ENCODE measurements around the gene CNGA3. TPM values are rescaled to one million over a fixed set of nuclear protein-coding genes. Genes with fewer than 3 reads are reported as not detected.

CNGA3 gene
- polyA plus RNA-seq, 4 donors = not detected

GRCh38 chr2:98324181-98324580, 22.1 kb upstream of the CNGA3 start:
- no peak for DNase-seq (ENCODE audit: low read depth in 4 of 4, low spot score in 3 of 4)

- DNase-seq (ENCODE audit: low read depth in 4 of 4, low spot score in 3 of 4) = no peak
Measured at GRCh38 chr2:98327776-98328175, 18.5 kb upstream of the CNGA3 start.

GRCh38 chr2:98329549-98329948, 16.7 kb upstream of the CNGA3 start:
- no peak for DNase-seq (ENCODE audit: low read depth in 4 of 4, low spot score in 3 of 4)

- no peak for DNase-seq (ENCODE audit: low read depth in 4 of 4, low spot score in 3 of 4)
Measured at GRCh38 chr2:98332989-98333388, 13.3 kb upstream of the CNGA3 start.

DNA sequence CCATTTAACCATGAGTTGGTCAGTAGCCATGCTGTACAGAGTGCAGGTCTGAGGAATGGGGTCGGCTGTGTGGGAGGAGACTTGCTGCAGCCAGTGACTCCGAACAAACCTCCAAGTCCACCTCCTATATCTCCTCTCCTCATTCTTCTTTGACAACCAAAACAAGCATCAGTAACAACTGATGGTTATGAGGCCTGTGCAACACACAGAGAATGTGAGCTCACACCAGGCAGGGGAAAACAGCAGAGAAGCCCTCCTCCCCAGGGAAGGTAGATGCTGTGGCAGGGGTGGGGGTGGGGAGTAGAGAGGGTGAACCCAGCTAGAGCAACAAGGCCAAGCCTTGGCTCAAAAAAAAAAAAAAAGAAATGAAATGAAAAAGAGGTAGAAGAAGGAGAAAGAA, 12.3 kb upstream of the CNGA3 start:
- DNase-seq (ENCODE audit: low read depth in 4 of 4, low spot score in 3 of 4) = no peak

DNA sequence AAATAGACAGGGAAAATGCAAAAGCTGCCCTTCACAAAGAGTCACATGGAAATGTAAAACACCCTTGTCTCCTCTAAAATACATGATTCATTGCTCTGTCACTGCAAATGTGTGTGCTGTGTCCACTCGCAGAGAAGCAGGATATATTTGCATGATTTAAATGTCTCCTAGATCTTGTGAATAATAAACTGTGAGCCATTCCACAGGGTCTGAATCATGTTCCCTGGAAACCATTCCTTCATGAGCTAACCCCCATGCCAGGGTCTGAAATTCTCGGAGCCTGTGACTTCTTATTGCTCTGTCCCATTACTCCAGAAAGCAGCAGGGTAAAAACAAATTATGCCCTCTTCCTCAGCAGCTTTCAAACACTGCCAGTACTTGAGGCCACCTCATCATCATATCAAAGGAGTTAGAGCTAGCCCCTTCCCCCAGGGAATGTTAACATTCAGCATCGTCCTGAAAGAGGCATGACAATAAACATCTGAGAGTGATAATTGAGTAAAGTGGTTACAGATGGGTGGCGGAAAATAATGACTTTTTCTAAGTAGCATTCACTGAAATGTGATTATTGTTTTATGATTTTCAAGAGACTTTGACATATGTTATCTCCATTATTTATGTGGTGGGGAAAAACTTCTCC, 11.7 kb upstream of the CNGA3 start:
- DNase-seq (ENCODE audit: low read depth in 4 of 4, low spot score in 3 of 4) = no peak

DNA sequence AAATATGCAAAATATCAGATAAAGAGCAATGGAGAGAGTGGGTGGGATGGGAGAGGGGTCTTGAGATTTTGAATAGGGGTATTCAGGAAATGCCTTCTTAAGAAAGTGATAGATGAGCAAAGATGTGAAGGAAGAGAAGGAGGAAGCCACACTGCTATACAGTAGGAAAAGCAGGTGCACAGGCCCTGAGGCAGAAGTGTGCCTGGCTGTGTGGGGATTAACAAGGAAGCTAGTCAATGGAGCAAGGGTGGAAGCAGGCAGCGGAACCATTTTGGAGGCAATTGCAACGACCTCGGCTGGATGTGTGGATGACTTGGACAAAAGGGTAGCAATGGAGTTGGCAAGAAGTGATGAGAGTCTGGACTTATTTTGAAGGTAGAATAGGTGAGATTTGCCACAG, 11.0 kb upstream of the CNGA3 start:
- no peak for DNase-seq (ENCODE audit: low read depth in 4 of 4, low spot score in 3 of 4)

DNA sequence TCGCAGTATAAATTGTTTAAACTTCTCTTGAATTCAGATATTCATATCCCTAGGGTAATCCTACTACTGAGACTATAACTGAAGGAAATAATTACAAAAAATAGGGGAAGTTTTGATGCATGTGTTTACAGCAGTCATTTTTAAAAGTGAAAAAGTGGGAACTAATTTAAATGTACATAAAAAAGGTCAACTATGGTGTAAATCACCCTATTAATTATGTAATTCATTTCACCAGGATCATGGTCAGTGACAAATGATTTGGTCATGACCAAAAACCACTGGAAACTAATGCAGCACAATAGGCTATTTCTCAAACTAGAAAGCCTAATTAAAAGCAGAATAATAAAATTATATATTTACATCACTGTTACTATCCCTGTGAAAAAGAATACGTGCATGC, 5.0 kb upstream of the CNGA3 start:
- no peak for DNase-seq (ENCODE audit: low read depth in 4 of 4, low spot score in 3 of 4)

DNA sequence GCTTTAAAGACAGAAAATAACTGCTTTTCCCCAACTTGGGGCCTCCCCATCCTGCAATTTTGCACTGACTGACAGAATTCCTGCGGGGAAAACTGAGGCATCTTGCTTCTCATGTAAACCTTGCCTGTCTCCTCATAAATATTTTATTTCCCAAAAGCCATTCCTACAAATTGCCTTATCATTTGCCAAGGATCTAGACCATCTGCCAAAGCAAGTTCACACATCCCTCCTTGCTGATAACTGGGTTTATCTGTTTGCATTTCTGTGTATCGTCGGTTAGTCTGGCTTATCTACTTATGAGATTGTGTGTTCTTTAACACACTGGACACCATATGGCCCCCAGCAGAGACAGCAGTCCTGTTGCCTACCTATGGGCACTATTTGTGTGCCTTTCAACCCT, 3.0 kb upstream of the CNGA3 start:
- no peak for DNase-seq (ENCODE audit: low read depth in 4 of 4, low spot score in 3 of 4)

DNA sequence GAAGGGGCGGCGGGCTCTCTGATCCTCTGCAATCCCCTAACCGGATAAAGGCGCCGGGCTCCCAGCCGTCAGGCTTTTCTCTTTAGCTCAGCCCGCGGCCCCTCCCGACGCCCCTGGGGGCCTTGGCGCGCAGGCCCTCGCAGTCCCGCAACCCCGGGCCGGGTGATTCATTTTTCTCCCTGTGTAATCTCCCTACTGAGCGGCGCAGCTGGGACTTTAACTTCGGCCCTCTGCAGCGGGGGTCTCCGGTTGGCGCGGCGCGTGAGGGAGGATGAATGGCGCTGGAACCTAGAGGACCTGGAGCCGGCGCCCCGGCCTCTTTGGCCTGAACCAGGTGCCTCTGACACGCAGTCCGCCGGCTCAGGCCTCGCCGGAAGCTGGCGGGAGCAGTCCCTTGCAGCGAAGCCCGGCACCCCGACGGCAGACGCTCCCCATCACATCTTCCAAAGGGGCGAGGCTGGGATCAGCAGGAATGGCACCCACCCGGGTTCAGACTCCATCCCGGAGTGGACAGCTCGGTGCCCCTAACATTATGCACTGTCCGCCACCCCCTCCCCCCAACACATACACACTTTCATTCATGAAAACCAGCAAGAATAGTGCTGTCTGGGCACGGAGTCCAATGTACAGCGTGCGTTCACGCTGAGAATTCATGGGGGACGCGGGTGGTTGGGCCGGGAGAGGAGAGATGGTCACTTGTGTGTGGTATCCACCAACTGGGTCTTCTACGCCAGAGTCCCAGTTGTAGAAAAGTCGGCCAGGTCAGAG, 1.2 kb downstream of the CNGA3 start:
- DNase-seq (ENCODE audit: low read depth in 4 of 4, low spot score in 3 of 4) = no peak

GRCh38 chr2:98348066-98348561, 1.9 kb downstream of the CNGA3 start:
- DNase-seq (ENCODE audit: low read depth in 4 of 4, low spot score in 3 of 4) = no peak

GRCh38 chr2:98350411-98350810, 4.2 kb downstream of the CNGA3 start:
- no peak for DNase-seq (ENCODE audit: low read depth in 4 of 4, low spot score in 3 of 4)

DNA sequence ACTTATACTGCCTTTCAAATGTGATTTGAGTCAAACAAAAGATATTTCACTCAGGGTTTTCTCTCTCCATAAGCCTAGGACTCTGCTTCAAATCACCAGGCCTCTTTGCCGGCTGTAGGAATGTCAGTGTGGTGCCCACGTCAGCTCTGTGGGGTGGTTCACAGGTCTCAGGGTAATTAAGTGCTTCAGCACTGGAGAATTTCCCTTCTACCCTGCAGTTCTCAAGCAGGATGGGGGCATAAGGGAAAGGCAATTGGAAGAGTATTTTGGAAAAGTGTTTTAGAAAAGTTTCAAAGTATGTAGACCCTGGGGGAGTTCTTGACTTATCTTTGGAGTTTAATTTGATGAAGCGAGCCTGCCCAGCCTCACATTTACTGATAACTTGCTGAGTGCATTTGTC, 9.6 kb downstream of the CNGA3 start:
- DNase-seq (ENCODE audit: low read depth in 4 of 4, low spot score in 3 of 4) = no peak

- DNase-seq (ENCODE audit: low read depth in 4 of 4, low spot score in 3 of 4) = no peak
Measured at GRCh38 chr2:98356729-98357128, 10.5 kb downstream of the CNGA3 start.

DNA sequence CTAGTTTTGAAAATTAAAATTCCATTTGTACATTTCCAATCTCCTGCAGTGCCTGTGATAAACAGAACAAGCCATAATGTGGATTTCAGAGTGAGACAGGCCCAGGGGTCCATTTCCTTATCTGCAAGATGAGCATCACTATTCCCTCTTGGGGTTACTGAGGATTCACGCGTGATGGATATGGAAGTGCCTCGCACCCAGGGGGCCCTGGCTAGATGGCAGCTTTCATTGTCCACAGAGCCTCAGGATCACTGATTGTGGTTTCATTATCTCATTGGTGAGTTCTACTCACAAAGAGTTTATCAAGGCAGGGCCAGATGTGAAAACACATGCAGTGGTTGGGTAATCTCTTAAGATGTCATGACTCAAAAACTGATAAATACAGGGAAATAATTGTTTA, 11.6 kb downstream of the CNGA3 start:
- DNase-seq (ENCODE audit: low read depth in 4 of 4, low spot score in 3 of 4) = no peak

DNA sequence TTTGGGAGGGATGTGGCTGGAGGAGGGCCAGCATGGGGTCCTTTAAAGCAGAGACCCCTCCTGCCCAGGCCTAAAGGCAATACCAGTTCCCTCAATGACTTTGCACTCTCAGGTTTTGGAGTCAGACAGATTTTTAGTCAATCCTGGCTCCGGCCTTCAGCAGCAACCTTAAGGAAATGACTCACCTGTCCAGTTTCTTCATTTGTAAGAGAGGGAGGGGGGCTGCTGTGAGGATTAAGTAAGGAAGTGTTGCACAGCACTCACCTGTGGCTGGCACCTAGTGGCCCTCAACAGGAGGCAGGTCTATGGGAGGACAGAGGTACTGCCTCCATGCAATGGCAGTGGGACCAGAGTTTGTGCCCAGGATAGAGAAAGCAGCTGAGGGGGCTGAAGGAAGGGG, 13.7 kb downstream of the CNGA3 start:
- no peak for DNase-seq (ENCODE audit: low read depth in 4 of 4, low spot score in 3 of 4)

GRCh38 chr2:98367721-98368120, 21.5 kb downstream of the CNGA3 start:
- DNase-seq (ENCODE audit: low read depth in 4 of 4, low spot score in 3 of 4) = no peak

DNA sequence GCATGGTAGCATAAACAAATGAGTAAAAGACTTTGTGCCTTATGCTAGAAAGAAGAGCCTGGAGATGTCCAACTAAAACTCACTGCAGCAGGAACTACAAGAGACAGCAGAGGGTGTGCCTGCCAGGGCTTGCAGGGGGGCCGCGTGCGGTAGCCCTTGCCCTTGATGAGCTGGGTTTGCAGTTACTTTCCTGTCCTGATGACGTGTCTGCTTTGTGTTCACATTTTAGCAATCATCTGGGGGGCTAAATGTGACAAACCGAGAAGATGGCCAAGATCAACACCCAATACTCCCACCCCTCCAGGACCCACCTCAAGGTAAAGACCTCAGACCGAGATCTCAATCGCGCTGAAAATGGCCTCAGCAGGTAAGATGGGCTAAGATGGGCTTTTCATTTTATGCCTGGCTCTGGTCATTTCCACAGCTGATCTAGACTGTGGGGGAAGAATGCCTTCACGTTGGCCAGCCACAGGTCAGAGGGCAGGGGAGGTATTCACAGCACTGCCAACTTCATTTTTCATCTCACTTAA, 23.5 kb downstream of the CNGA3 start:
- DNase-seq (ENCODE audit: low read depth in 4 of 4, low spot score in 3 of 4) = no peak

GRCh38 chr2:98372121-98372520, 25.9 kb downstream of the CNGA3 start:
- no peak for DNase-seq (ENCODE audit: low read depth in 4 of 4, low spot score in 3 of 4)

GRCh38 chr2:98372579-98372978, 26.3 kb downstream of the CNGA3 start:
- DNase-seq (ENCODE audit: low read depth in 4 of 4, low spot score in 3 of 4) = no peak

GRCh38 chr2:98374286-98374685, 28.0 kb downstream of the CNGA3 start:
- DNase-seq (ENCODE audit: low read depth in 4 of 4, low spot score in 3 of 4) = no peak

- DNase-seq (ENCODE audit: low read depth in 4 of 4, low spot score in 3 of 4) = no peak
Measured at GRCh38 chr2:98374958-98375570, 28.8 kb downstream of the CNGA3 start.
